Measurements from ENCODE around the gene EIF1AX. TPM values are rescaled to one million over a fixed set of nuclear protein-coding genes. Genes with fewer than 3 reads are reported as not detected.

EIF1AX gene
- 18.2 and 21.6 TPM in 2 replicates for polyA plus RNA-seq (2012; rRNA removed)
- 27.6 and 45.1 TPM in 2 replicates for polyA plus RNA-seq (2012; cell fraction: cytosol; rRNA removed)
- polyA plus RNA-seq (2012; cell fraction: nucleus; rRNA removed) = 10.7 and 17.6 TPM in 2 replicates

- POLR2A ChIA-PET = interaction anchor here (1.4 kb wide), 1 partner anchor 11 kb away, joined by 4 read pairs; no protein-coding TSS in a partner anchor
- DNase-seq = peak; percentile 93
- H3K4me2 ChIP-seq = peak within 1 kb of the TSS; percentile 87
- H3K79me2 ChIP-seq (ENCODE audit: insufficient read depth) = peaks cover 49% of the 10 kb centered on the region
- peak within 1 kb of the TSS; percentile 96 for H2AFZ ChIP-seq (ENCODE audit: low read depth)
- no peaks in the 10 kb centered on the region for H3K27me3 ChIP-seq (ENCODE audit: insufficient read depth)
- H3K27ac ChIP-seq (ENCODE audit: low read depth in 2 of 2, low read length in 1 of 2) = peak within 1 kb of the TSS; percentile 70 to 83
- CTCF ChIA-PET = interaction anchor here (1.4 kb wide), 1 partner anchor 237 kb away, joined by 3 read pairs; no protein-coding TSS in a partner anchor
- 2% methylated on average over 33 of the region's 82 CpGs for WGBS (ENCODE audit: low lambda C conversion rate)
- peaks cover 4% of the 10 kb centered on the region for H3F3A ChIP-seq (replicated peaks; ENCODE audit: insufficient read depth)
- no peaks in the 10 kb centered on the region for H3K9me2 ChIP-seq
- H3K4me1 ChIP-seq (ENCODE audit: control insufficient read depth in 1 of 2, insufficient read depth in 2 of 2, low read depth in 1 of 2, low read length in 1 of 2) = peaks cover 4 to 11% of the 10 kb centered on the region in 2 experiments; a peak in 3 of 4 replicates
- peak within 1 kb of the TSS; percentile 89 for H3K9ac ChIP-seq
- no peaks in the 10 kb centered on the region for H3K9me3 ChIP-seq
- H3K4me3 ChIP-seq (ENCODE audit: low read depth in 2 of 2, low read length in 1 of 2) = peak within 1 kb of the TSS; percentile 90 to 93
- peaks cover 34% of the 10 kb centered on the region for H4K20me1 ChIP-seq (ENCODE audit: insufficient read depth)
- TF ChIP-seq NRF1 (IDR thresholded peaks at IDR 0.05; ENCODE audit: low read depth, low read length) = peak; percentile 88
- TF ChIP-seq SIN3A (IDR thresholded peaks at IDR 0.05; ENCODE audit: borderline replicate concordance, low read depth, low read length) = peak; percentile 31; the same call in 1 of the 2 replicates
- peak; percentile 55; the same call in 1 of the 2 replicates for TF ChIP-seq MXI1 (IDR thresholded peaks at IDR 0.05; ENCODE audit: low read depth, low read length)
- TF ChIP-seq TAF1 (IDR thresholded peaks at IDR 0.05; ENCODE audit: borderline replicate concordance, low read depth, low read length) = peak; percentile 29; the same call in 1 of the 2 replicates
- peak; percentile 58; the same call in 1 of the 2 replicates for TF ChIP-seq POLR2AphosphoS5 (IDR thresholded peaks at IDR 0.05; ENCODE audit: low read depth, low read length)
- no peak for TF ChIP-seq SMC3 (IDR thresholded peaks at IDR 0.05; ENCODE audit: low read depth, low read length)
- TF ChIP-seq, protein P1, sequence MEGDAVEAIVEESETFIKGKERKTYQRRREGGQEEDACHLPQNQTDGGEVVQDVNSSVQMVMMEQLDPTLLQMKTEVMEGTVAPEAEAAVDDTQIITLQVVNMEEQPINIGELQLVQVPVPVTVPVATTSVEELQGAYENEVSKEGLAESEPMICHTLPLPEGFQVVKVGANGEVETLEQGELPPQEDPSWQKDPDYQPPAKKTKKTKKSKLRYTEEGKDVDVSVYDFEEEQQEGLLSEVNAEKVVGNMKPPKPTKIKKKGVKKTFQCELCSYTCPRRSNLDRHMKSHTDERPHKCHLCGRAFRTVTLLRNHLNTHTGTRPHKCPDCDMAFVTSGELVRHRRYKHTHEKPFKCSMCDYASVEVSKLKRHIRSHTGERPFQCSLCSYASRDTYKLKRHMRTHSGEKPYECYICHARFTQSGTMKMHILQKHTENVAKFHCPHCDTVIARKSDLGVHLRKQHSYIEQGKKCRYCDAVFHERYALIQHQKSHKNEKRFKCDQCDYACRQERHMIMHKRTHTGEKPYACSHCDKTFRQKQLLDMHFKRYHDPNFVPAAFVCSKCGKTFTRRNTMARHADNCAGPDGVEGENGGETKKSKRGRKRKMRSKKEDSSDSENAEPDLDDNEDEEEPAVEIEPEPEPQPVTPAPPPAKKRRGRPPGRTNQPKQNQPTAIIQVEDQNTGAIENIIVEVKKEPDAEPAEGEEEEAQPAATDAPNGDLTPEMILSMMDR (IDR thresholded peaks at IDR 0.05) = no peak
- TF ChIP-seq MAX (IDR thresholded peaks at IDR 0.05; ENCODE audit: low read depth) = peak; percentile 21; the same call in 1 of the 2 replicates
- peak; percentile 88 for TF ChIP-seq YY1 (IDR thresholded peaks at IDR 0.05; ENCODE audit: low read depth)
- peaks cover 24 to 28% of the 10 kb centered on the region in 2 experiments for H3K36me3 ChIP-seq (replicated peaks in 1 of 2; ENCODE audit: control insufficient read depth in 1 of 2, insufficient read depth in 2 of 2, low read length in 1 of 2)
These were observed at the start of gene EIF1AX for GRCh38 chrX:20141281-20142220. TSS of gene EIF1AX (minus strand) at chrX:20141838. CDS start at chrX:20141640, 198 bp downstream.

GRCh38 chrX:20189171-20189570, 47.5 kb upstream of the EIF1AX start:
- H3K9me2 ChIP-seq = no peaks in the 10 kb centered on the region
- no peaks in the 10 kb centered on the region for H4K20me1 ChIP-seq (ENCODE audit: insufficient read depth)
- ChIA-PET CTCF (no interaction called here), POLR2A (no interaction called here)
- H2AFZ ChIP-seq (ENCODE audit: low read depth) = no peak overlapping the region
- H3K4me2 ChIP-seq = no peak overlapping the region
- peaks cover 0 to 21% of the 10 kb centered on the region in 2 experiments for H3K36me3 ChIP-seq (replicated peaks in 1 of 2; ENCODE audit: control insufficient read depth in 1 of 2, insufficient read depth in 2 of 2, low read length in 1 of 2)
- H3K9ac ChIP-seq = no peak overlapping the region
- H3K9me3 ChIP-seq = no peaks in the 10 kb centered on the region
- H3K4me1 ChIP-seq (ENCODE audit: control insufficient read depth in 1 of 2, insufficient read depth in 2 of 2, low read depth in 1 of 2, low read length in 1 of 2) = no peaks in the 10 kb centered on the region
- no peaks in the 10 kb centered on the region; the same call in 1 of the 2 replicates for H3K27me3 ChIP-seq (ENCODE audit: insufficient read depth)
- H3K79me2 ChIP-seq (ENCODE audit: insufficient read depth) = no peaks in the 10 kb centered on the region
- H3K27ac ChIP-seq (ENCODE audit: low read depth in 2 of 2, low read length in 1 of 2) = no peak overlapping the region
- TF ChIP-seq SIN3A (IDR thresholded peaks at IDR 0.05; ENCODE audit: borderline replicate concordance, low read depth, low read length) (no peak), TCF12 (IDR thresholded peaks at IDR 0.05) (no peak), YY1 (IDR thresholded peaks at IDR 0.05; ENCODE audit: low read depth) (no peak), NRF1 (IDR thresholded peaks at IDR 0.05; ENCODE audit: low read depth, low read length) (no peak), FOXJ3 (CRISPR knock-in tag; IDR thresholded peaks at IDR 0.05) (no peak), RAD21 (IDR thresholded peaks at IDR 0.05; ENCODE audit: low read length) (no peak), EP300 (IDR thresholded peaks at IDR 0.05; ENCODE audit: borderline replicate concordance in 1 of 2, low read depth in 1 of 2, low read length in 1 of 2) (no peak), GATA2 (CRISPR knock-in tag; IDR thresholded peaks at IDR 0.05) (no peak), SMC3 (IDR thresholded peaks at IDR 0.05; ENCODE audit: low read depth, low read length) (no peak), NFIC (IDR thresholded peaks at IDR 0.05; ENCODE audit: borderline replicate concordance) (no peak), USF2 (IDR thresholded peaks at IDR 0.05; ENCODE audit: borderline replicate concordance, low read depth, low read length) (no peak), FOXM1 (IDR thresholded peaks at IDR 0.05; ENCODE audit: low read depth) (no peak), CHD2 (IDR thresholded peaks at IDR 0.05; ENCODE audit: low read length, partially characterized antibody) (no peak), TAF1 (IDR thresholded peaks at IDR 0.05; ENCODE audit: borderline replicate concordance, low read depth, low read length) (no peak)
- TF ChIP-seq, protein P2, sequence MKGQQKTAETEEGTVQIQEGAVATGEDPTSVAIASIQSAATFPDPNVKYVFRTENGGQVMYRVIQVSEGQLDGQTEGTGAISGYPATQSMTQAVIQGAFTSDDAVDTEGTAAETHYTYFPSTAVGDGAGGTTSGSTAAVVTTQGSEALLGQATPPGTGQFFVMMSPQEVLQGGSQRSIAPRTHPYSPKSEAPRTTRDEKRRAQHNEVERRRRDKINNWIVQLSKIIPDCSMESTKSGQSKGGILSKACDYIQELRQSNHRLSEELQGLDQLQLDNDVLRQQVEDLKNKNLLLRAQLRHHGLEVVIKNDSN (IDR thresholded peaks at IDR 0.05; ENCODE audit: borderline replicate concordance, low read depth) = no peak
- TF ChIP-seq, protein P3, sequence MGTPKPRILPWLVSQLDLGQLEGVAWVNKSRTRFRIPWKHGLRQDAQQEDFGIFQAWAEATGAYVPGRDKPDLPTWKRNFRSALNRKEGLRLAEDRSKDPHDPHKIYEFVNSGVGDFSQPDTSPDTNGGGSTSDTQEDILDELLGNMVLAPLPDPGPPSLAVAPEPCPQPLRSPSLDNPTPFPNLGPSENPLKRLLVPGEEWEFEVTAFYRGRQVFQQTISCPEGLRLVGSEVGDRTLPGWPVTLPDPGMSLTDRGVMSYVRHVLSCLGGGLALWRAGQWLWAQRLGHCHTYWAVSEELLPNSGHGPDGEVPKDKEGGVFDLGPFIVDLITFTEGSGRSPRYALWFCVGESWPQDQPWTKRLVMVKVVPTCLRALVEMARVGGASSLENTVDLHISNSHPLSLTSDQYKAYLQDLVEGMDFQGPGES (IDR thresholded peaks at IDR 0.05; ENCODE audit: low read depth, low read length) = no peak
- no peak for DNase-seq
- H3K4me3 ChIP-seq (ENCODE audit: low read depth in 2 of 2, low read length in 1 of 2) = no peak overlapping the region
- no peaks in the 10 kb centered on the region for H3F3A ChIP-seq (replicated peaks; ENCODE audit: insufficient read depth)
